ENCODE results near the gene SMIM12.

- no peak for TF ChIP-seq POLR2A (IDR thresholded peaks at IDR 0.05)
- no peak for TF ChIP-seq CTCF (IDR thresholded peaks at IDR 0.05)
Observed at GRCh38 chr1:34845131-34845901, 14.2 kb downstream of the SMIM12 start.
